Effector memory CD4-positive, alpha-beta T cell (primary cell): ENCODE measurements around the gene PAPOLA.

Experiments used
- DNase-seq, 3 donors: peaks; one replicate each; pipeline ENCODE4 v3.0.0-alpha.2; 2020
- H3K27ac ChIP-seq: 2 replicates; pipeline ENCODE4 v1.7.0; 2013; ENCODE audit warnings: mild to moderate bottlenecking, low read length, moderate library complexity; ENCODE audit not compliant: insufficient read depth, poor library complexity, severe bottlenecking
- H3K27me3 ChIP-seq: replicated peaks from 2 replicates; pipeline ENCODE4 v1.7.0; 2013; ENCODE audit warnings: mild to moderate bottlenecking, low read length; ENCODE audit not compliant: insufficient read depth, control insufficient read depth, poor library complexity, severe bottlenecking
- H3K36me3 ChIP-seq: 2 replicates; pipeline ENCODE4 v1.7.0; 2013; ENCODE audit warnings: mild to moderate bottlenecking, low read length, moderate library complexity; ENCODE audit not compliant: control insufficient read depth, insufficient read depth
- H3K4me1 ChIP-seq: 2 replicates; pipeline ENCODE4 v1.7.0; 2013; ENCODE audit warnings: low read length, mild to moderate bottlenecking; ENCODE audit not compliant: control insufficient read depth, insufficient read depth, poor library complexity, severe bottlenecking
- H3K4me3 ChIP-seq: 2 replicates; pipeline ENCODE4 v1.7.0; 2013; ENCODE audit warnings: low read length, low read depth, mild to moderate bottlenecking; ENCODE audit not compliant: insufficient read depth, poor library complexity, severe bottlenecking
- H3K9me3 ChIP-seq: 2 replicates; pipeline ENCODE4 v1.7.0; 2013; ENCODE audit warnings: mild to moderate bottlenecking, low read length, moderate library complexity; ENCODE audit not compliant: control insufficient read depth

PAPOLA gene

GRCh38 chr14:96574633-96575632 is 72.8 kb downstream of the PAPOLA start:
- Histone ChIP-seq H3K36me3 (peaks cover 4% of the 10 kb centered on the region), H3K27me3 (no peaks in the 10 kb centered on the region), H3K4me3 (no peak overlapping the region), H3K27ac (no peak overlapping the region), H3K9me3 (no peaks in the 10 kb centered on the region), H3K4me1 (no peaks in the 10 kb centered on the region)
- no peak for DNase-seq

GRCh38 chr14:96576359-96576758 is 74.2 kb downstream of the PAPOLA start:
- no peak overlapping the region for H3K4me3 ChIP-seq
- peaks cover 3% of the 10 kb centered on the region for H3K36me3 ChIP-seq
- H3K4me1 ChIP-seq = no peaks in the 10 kb centered on the region
- H3K27me3 ChIP-seq = no peaks in the 10 kb centered on the region
- no peaks in the 10 kb centered on the region for H3K9me3 ChIP-seq
- no peak overlapping the region for H3K27ac ChIP-seq
- no peak for DNase-seq

DNA sequence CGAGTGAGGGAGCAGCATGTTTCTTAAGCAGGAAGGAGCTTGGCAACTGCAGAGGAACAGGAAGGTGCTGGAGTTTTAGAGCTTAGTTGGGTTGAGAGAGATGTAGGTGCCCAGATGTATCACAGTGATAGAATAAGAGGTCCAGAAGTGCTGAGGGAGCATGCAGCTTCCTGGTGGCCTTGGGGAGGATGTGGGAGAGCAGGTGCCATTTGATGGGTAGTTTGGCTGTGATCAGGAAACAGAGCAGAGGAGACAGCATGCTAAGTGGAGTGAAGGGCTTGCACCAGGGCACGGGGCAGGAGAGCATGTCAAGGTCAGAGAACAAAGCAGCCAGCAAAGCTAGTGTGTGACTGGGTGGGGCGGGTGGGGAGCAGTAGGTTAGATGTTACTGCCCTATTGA is 74.8 kb downstream of the PAPOLA start:
- no peak overlapping the region for H3K4me3 ChIP-seq
- H3K36me3 ChIP-seq = no peaks in the 10 kb centered on the region
- no peak for DNase-seq
- no peaks in the 10 kb centered on the region for H3K9me3 ChIP-seq
- no peak overlapping the region for H3K27ac ChIP-seq
- H3K4me1 ChIP-seq = no peaks in the 10 kb centered on the region
- H3K27me3 ChIP-seq = no peaks in the 10 kb centered on the region

- H3K9me3 ChIP-seq = no peaks in the 10 kb centered on the region
- no peaks in the 10 kb centered on the region for H3K36me3 ChIP-seq
- H3K27ac ChIP-seq = no peak overlapping the region
- H3K4me3 ChIP-seq = no peak overlapping the region
- H3K4me1 ChIP-seq = no peaks in the 10 kb centered on the region
- no peak for DNase-seq
- H3K27me3 ChIP-seq = no peaks in the 10 kb centered on the region
These were observed 76.4 kb downstream of the PAPOLA start for GRCh38 chr14:96578619-96579018.

DNA sequence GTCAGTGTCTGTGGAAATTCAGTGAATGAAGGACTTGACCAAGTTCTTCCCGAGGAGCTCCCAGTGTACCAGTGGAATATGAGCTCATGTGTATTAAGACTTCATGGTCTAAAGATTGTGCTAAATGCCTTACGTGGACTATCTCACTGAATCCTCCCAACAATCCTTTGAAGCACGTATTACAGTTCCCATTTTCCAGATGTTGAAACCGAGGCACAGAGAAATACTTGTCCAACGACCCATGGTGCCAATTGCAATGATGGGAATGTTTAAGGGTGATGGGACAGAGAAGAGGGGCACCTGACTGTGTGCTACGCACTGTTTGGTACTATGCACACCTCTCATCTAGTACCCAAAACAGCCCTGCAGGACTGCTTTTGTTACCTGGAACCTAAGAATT is 77.2 kb downstream of the PAPOLA start:
- Histone ChIP-seq H3K27ac (no peak overlapping the region), H3K27me3 (peaks cover 2% of the 10 kb centered on the region), H3K9me3 (no peaks in the 10 kb centered on the region), H3K36me3 (no peaks in the 10 kb centered on the region), H3K4me3 (no peak overlapping the region), H3K4me1 (no peaks in the 10 kb centered on the region)
- no peak for DNase-seq

DNA sequence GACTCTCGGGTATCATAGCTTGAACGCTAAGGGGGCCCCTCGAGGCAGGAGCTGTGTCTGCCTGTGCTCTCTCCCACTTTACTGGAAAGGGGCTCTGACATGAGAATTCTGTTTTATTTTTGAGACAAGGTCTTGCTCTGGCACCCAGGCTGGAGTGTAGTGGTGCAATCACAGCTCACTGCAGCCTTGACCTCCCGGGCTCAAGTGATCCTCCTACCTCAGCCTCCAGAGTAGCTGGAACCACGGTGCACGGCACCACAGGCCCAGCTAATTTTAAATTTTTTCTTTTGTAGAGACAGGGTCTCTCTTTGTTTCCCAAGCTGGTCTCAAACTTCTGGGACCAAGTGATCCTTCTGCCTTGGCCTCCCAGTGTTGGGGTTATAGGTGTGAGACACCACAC is 77.7 kb downstream of the PAPOLA start:
- DNase-seq = no peak
- Histone ChIP-seq H3K9me3 (no peaks in the 10 kb centered on the region), H3K4me3 (no peak overlapping the region), H3K27ac (no peak overlapping the region), H3K27me3 (peaks cover 6% of the 10 kb centered on the region), H3K36me3 (no peaks in the 10 kb centered on the region), H3K4me1 (no peaks in the 10 kb centered on the region)

- Histone ChIP-seq H3K27ac (no peak overlapping the region), H3K9me3 (no peaks in the 10 kb centered on the region), H3K27me3 (peaks cover 6% of the 10 kb centered on the region), H3K4me1 (no peaks in the 10 kb centered on the region), H3K4me3 (no peak overlapping the region), H3K36me3 (no peaks in the 10 kb centered on the region)
- DNase-seq = no peak
These were observed 78.4 kb downstream of the PAPOLA start for GRCh38 chr14:96580566-96580965.

GRCh38 chr14:96581026-96581425 is 78.8 kb downstream of the PAPOLA start:
- DNase-seq = no peak
- Histone ChIP-seq H3K27ac (no peak overlapping the region), H3K9me3 (no peaks in the 10 kb centered on the region), H3K4me3 (no peak overlapping the region), H3K27me3 (peaks cover 6% of the 10 kb centered on the region), H3K4me1 (no peaks in the 10 kb centered on the region), H3K36me3 (no peaks in the 10 kb centered on the region)

DNA sequence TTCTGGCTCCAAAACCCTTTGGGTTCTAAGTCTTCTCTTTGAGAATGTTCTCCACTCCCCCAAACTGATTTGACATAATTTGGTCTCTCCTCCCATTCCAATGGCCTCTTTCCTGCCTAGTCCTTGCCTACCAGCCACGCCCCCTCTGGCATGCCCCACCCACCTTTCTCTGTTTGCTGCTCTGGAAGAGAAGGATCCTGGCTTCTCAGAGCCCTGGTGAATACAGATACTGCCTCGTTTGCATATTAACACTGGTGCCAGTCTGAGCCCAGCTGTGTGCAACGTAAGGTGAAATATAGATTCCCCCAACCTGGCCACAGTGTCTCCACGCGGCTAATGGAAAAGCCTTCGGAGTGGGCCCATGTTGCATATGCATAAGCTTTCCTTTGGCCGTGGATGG is 79.7 kb downstream of the PAPOLA start:
- H3K27me3 ChIP-seq = peaks cover 6% of the 10 kb centered on the region
- no peaks in the 10 kb centered on the region for H3K4me1 ChIP-seq
- H3K27ac ChIP-seq = no peak overlapping the region
- no peak for DNase-seq
- no peak overlapping the region for H3K4me3 ChIP-seq
- H3K9me3 ChIP-seq = no peaks in the 10 kb centered on the region
- H3K36me3 ChIP-seq = no peaks in the 10 kb centered on the region

DNA sequence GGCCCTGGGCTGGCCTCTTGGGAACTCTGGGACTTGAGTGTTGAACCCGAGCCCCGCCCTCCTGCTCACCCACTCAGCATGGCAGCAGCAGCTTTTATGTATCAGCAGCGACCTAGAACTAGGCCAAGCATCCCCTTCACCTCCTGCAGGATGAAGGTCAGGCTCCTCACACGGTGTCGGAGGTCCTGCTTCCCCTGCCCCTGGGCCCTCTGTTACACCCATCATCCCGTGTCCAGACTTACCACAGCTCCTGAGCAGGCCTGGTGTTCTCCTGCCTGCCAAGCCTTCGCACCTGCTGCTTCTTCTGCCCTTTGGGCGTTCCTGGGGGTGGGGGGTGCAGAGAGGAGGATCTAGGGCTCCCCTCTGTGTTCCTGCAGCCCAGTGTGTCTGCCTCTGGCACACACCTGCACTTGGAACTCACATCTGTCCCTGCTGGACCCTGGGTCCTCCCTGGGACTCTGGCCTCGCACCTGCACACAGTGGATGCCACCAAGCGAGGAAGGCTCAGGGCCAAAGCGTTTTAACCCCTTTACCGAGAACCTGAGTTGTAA is 80.3 kb downstream of the PAPOLA start:
- Histone ChIP-seq H3K4me3 (no peak overlapping the region), H3K36me3 (no peaks in the 10 kb centered on the region), H3K4me1 (no peaks in the 10 kb centered on the region), H3K27ac (no peak overlapping the region), H3K27me3 (peaks cover 6% of the 10 kb centered on the region), H3K9me3 (no peaks in the 10 kb centered on the region)
- no peak for DNase-seq
